Embryonic facial prominence (tissue), 1 donor: ENCODE data around the gene ANO2.

Experiments
- DNase-seq: peaks from one replicate; pipeline ENCODE4 v3.0.0-alpha.2; 2016; ENCODE audit errors: extremely low spot score

The ANO2 gene

DNA sequence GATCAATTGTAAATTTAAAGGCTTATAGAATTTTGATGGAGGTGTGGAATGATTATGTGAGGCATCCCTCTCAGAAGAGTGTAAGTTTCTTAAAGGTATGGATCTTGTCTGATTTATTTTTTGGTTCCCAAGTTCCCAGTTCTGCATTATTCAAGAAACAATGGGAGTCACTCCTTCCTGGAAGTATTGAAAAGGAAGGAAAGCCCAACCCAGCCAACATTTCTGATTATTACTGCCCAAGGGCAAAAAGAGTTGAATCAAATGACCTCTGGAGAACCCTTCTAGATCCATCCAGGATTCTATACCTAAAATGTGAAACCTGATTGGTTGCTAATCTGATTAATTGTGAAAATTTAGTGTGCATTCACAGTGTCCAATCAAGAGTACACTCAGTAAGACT lies 166.2 kb downstream of the ANO2 start:
- no peak for DNase-seq

DNA sequence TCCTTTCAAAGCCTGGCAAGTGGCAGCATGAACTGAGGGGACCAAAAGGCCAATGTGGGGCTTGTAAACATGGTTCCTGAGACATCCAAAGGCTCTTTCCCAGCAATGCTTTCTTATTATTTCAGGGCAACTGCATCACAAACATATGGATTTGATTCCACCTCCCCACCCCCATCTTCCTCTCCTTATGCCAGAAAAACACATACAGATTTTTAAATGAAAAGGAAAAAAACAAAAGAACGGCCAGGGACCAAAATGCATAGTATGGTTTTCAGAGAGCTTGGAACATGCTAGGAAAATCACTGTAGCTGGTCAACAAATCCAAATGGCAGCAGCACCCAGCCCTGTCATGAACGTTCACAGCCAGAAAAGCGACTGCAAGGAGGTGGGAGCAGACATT lies 167.6 kb downstream of the ANO2 start:
- peak; percentile 76 for DNase-seq

DNA sequence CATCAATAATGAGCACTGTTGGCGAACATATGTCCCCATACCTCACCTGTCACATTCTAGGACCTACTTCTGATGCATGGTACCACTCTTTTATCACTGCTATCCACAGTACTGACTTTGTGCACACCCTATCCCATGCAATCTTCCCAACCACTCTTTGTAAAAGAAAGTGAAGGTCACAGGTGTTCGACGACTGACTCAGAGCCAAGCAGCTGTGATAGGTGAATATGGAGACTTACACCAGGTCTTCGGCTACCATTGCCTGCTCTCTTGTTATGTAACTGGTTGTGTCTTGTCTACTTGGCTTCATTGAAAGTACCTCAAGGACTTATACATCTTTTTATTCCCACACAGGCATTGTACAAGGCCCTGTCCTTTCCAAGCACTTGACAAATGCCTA lies 169.0 kb downstream of the ANO2 start:
- no peak for DNase-seq

DNA sequence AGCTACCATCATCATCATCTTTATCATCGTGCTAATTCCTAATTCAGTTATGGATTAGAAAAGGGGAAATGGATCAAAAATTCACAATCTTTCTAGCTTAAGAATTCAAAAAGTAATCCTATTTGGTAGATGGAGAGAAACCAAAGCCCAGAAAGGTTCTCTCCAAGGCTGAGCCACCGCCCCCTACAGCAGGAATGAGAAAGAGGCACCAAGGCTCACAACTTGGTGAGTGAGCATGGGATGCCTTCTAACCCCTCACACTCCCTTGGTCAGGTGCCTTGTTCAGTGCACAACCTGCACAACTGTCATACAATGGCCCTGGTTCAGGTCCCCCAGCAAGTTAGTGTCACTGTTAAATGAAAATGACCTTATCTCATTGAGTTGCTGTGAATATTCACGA lies 171.5 kb downstream of the ANO2 start:
- DNase-seq = no peak

DNA sequence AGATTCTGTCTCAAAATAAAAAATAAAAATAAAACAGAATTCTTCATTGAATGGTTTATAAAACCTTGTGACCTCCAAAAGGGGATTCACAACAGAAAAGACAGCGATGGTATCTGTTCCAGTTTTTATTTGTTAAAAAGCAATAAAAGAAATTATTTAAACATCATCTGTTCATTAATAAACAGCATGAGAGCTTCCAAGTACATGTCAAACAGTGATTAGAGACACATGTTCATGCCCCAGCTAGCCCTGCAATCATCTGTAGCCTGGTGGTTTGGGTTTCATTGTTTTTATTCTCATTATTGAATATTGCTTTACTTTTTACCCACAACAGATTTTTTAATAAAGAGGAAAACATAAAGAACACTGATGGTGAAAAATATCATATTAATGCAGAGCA lies 173.3 kb downstream of the ANO2 start:
- DNase-seq = no peak

DNA sequence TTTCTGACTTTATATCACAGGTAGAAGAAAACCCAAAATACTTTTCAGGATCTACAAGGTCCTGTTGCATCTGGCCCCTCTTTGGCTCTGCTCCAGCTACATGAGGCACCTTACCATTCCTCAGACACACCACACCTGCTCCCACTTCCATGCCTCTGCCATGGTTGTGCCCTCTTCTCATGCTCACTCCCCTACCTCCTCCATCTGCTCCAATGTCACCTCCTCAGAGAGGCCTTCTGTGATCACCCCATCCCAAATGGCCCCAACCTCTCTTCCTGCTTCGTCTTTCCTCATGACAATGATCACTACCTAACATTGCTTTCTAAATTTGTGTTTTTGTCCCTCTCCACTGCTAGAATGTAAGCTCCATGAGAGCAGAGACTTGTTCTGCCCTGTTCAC lies 174.3 kb downstream of the ANO2 start:
- DNase-seq = no peak

DNA sequence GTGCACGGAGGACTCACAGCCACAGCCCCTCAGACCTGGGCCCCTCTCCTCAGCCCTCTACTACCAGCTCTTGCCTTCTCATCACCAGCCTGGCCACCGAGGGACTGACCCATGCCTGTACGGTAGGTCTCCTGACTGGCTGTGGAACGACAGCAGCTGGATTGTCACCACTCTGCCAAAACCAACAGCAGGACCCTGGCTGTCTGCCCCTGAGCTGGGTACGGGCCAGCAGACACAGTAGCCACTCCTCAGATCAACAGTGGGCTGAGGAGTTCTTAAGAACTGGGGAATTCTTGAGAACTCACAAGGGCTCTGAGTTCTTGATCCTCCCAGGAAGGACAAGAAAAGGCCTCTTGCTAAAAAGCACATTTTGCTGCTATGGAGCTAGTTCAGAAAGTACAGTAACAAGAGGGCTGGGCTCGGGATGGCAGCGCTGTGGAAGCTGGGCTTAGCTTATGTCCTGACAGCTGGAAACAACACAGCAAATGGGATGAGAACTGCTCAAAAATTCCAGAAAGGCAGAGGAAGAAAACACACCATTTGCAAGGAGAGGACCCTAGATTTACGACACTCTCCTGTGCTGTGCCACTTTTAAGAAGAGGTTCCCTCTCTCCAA lies 176.4 kb downstream of the ANO2 start:
- no peak for DNase-seq

DNA sequence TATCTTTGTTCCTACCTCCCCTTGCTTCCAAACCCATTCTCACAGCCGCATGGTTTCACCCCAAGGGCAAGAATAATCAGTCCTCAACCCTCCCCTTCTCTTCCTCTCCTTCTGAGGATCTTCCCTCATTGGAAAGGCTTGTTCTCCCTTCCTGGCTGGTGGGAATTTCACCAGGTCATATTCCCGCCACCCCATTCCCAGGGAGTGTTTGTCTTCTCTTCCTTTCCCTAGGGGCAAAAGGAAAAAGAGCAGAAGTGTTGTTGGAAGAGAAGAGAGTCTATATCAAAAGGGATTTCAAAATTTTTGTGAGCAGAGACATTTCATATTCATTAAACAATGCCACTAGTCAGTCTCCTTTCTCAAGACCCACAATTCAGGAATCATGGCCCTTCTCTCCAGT lies 176.9 kb downstream of the ANO2 start:
- no peak for DNase-seq

DNA sequence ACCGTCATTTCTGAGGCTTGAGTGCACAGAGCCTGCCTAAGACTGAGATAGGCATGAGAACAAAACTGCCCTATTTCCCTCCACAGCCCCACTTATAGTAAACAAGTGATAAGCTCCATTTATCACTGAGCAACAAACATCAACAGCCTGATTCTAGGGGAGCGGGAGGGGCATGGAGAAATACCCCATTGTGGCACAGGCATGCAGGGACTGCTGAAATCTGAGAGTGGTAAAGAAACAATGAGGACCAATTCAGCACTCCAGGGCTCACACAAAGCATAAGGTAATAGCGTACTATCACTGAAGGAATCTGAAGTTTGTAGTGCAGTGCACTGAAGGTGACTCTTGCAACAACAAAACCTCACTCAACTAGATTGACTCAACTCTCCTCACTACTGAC lies 186.7 kb downstream of the ANO2 start:
- DNase-seq = no peak

DNA sequence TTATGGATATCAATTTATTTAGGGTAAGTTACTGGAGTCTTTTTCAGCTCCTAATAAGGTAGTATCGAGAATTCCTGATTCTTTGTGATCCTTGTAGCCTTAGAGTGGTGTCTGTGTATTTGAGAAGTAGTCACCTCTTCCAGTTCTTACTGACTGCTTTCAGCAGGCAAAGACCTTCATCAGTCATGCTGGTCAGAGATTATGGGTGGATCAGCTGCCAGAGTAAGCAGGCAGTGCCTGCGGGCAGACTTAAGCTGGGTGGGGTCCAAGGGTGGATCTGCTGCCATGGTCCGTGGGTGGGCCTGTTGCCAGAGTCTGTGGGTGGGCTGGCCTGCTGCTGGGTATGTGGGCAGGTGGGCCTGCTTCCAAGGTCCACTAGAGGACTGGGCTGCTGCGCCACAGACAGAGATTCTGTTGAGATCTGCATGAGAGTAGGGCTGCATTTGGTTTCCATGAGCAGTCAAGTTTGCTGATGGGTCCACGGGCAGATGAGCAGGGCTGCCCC lies 188.7 kb downstream of the ANO2 start:
- no peak for DNase-seq

DNA sequence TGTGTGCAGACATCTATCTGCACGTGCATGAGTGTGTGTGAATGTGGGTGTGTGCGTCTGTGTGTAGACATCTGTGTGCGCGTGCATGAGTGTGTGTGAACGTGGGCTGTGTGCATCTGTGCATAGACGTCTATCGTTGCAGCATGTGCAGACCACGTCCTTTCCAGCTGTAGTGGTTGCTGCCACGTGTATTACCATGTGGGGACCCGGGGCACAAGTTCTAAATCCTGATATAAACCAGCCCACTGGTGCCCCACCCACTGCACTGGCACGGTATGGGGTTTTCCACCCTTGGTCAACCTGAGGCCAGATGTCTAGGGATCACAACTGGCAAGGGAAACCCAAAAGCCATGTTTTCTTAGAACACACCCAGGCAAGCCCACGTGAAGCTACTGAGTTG lies 197.0 kb downstream of the ANO2 start:
- no peak for DNase-seq

DNA sequence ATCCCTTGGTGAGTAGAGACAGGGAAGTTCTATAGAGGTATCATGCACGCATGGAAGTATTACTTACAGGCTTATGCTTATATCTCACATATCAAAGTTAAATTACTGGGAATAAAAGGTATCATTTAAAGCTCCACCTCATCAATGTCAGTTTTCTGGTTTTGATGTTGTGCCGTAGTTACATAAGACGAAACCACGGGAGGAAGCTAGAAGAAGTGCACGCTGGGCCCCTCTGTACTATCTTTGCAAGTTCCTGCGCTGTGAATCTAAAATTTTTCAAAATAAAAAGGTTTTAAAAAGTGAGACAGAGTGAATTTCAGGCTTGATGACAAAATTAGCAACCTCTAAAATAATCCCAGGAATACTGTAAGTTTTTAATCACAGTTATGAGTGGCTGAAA lies 198.1 kb downstream of the ANO2 start:
- no peak for DNase-seq

DNA sequence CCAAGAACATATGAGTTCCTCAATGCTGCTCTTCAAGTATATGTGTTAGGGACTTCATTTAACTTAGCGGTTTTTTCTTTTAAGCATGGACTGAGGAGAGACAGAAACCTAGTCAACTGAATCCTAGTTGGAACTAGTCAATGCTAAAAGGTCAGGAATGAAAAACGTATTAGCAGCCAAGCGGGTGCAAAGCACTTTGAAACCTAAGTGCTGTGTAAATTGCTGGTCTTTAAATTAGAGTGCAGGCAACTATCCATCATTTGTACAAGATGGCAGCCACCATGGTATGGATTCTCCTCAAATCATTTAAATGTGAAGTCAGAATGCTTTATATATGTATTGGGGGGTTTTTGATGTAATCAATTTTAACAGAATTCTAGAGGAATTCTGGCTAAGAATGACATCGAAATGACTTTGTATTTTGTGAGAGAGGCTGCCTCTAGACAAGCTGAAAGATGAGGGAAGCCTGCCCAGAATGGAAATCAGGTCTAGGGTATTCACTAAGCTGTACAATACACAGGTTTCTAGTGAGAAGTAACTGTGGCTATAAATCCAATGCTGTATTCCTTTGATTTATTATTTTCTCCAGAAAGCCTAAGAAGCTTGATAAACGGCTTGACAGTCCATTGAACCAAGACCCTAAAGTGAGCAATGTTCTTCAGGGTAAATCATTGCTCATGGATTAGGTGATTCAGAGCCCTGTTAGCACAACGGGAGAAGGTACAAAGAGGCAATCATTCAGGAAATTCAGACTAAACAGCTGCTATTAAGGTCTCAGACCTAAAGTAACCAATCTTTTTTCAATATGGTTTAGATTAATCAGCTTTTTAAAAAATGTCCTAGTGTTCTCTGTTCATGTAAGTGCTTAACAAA lies 198.8 kb downstream of the ANO2 start:
- DNase-seq = no peak

DNA sequence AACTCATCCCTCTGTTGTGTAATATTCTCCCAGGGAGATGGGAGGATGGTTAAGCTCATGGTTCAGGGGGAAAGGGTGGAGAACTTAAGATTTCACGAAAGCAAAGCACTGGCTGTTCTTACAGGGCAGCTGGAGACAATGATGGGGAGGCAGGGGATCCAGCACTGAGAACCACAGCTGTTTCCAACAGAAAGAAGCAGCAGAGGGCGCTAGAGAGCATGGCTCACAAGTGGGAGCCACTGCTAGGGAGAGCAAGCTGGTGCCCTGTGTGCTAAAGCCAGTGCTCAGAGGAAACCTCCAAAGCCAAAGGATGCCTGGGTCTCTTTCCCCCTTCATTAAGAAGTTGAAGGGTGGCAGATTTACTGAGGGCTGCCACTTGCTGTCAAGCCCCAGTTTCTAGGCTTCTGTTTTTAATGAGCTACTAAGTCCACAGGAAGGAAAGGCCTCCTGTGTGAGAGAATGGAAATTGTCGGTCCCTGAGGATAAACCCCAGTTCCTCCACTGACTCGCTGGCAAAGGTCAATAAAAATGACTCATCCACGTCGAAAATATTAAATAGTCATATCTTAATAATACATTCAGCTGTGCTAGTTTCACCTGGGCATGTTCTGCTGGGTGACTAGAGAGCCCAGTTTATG lies 199.7 kb downstream of the ANO2 start:
- DNase-seq = no peak

DNA sequence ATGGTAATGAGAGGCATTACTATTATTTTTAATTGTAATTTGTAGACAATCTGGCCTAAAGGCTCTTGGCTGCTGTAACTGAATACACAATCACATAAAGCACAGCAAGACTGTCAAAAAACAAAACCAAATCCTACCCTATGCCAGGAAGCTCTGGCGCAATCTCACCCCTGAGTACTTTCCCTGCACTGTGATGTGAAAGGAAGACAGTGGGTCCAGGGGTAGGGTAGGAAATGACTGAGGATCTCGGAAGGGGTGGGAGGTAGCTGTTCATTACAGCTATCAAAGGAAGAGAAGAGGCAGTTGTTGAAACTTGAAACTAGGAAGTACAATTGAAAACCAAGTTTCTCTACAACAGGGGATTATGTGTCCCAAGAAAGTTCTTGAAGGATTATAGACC lies 202.8 kb downstream of the ANO2 start:
- no peak for DNase-seq

DNA sequence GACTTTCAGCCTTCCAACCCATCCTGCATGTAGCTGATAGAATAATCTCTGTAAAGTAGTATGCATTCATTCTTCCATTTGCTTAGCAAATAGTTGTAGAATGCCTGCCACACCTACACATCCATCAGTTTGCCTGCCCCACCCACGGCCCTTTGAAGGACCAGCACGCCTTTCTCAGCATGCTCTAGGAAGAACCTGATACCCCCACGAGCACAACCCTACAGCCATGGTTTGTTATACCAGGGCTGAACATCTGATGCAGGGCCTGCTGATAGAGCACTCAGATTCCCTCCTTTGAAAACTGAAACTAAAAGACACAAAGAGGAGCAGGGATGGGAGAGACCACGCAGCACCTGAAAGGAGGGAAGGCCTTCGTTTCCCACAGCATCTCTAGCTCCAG lies 205.1 kb downstream of the ANO2 start:
- DNase-seq = no peak

DNA sequence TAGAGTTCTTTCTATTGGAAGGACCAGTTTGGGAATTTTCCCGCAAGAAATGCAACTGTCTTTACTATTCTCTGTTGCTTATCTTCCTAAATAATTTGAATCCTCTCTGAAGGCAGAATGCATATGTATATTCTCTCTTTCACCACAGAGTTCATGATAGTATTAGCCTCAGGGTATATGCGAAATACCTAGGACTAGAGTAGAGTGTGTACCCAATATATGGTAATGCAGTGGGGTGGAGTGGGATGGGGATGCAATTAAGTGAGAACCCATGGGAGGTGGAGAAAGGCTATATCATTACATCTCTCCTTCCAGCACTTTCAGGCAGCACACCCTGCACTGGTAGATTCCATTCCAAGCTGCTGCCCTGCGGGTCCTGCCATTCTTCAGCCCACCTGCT lies 207.3 kb downstream of the ANO2 start:
- no peak for DNase-seq

DNA sequence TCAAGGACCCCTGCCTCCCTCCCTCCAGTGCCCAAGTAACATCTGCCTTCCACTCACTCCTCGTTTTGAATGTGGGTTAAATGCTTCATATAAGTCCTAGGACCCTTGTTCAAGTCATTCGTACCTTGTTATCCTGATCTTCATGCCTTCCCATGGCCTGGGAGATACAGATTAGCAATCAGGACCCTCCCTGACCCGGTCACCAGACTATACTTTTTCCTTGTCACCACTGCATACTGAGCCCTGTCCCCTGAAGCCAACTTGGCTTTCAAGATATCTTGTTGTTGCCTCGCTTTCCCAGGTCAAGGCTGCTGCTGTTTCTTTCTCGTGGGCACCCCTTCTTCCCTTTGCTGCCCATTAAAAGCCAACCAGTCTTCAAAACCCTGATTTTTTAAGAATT lies 208.5 kb downstream of the ANO2 start:
- no peak for DNase-seq

DNA sequence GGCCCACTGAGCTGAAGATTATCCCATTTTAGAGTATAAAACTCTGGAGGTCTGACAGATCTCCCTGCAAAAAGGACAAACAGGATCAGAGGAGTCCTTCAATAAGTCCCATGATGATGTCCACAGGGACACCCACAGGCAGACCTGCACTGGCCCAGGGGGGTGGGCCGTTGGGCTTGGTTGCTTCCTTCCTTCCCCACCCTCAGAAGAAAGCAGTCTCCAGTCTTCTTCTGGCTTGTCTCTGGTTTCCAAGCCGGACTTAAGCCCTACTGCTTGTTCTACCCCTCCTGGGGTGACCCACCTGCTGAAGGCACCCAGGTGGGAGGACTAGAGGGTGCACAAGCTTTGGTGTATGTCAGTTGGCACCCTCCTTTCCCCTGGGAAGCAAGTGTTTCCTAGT lies 209.0 kb downstream of the ANO2 start:
- no peak for DNase-seq

DNA sequence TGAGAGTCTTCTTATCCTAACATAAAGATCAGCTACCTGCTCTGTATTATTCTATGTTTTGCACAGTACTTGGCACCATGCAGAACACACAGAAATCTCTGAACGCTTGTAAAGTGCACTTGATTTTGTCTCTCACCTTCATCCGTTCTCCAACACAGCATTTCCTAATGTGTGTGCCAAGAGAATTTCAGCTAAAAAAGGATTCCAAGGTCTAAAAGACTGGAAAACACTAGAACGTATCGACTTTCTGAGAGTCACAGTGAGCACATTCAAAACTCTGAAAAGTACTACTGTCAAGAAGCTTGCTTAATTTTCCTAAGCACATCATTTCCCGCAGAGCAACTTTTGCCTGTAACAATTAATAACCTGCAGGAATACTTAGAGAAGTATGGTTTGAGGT lies 211.1 kb downstream of the ANO2 start:
- peak; percentile 60 for DNase-seq

DNA sequence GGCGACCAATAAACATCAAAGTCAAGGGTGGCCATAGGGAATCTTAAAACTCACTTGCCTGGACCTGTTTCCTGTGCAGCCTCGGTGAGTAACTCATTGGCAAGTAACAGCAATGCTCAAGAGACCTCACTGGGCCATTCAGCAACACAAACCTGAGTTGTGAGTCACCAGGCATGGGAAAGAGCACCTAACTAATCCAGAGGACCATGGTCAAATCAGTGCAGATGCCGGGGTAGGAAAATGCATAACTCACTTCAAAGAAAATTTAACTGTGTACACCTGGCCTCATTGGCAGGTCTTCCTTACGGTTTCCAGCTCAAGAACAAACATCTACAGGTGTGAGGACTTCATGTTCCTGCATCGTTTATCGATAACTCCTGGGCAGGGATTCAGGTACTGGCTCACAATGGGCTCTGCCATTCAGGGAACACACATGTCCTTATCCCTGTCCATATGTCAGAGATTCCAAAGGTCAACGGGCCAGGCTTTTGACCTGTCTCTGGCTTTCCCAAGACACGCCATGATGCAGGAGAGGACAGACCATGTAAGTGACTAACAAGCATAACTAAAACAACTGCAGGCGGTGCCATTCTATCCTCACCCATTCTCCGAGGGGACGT lies 211.8 kb downstream of the ANO2 start:
- DNase-seq = no peak

DNA sequence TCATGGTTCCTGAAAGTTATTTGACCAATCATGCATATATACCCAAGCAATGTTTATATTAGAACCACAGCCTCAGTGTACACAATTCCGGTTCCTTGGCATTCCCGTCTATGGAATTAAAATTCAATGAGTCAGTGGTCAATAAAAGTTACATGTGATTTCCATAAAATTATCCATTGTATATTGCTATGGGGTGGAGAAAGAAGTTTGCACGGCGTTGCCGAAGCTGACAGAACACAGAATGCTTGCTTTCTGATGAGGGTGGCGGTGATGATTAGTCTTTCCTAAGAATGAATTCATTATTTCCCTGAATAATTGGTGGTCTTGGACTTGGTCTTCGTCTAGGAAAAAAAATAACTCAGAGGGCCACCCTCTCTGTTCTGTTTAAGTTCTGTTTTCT lies 214.1 kb downstream of the ANO2 start:
- no peak for DNase-seq
